ENCODE results near the gene TMEM151B. TPM values are rescaled to one million over a fixed set of nuclear protein-coding genes. Genes with fewer than 3 reads are reported as not detected.

Gene TMEM151B
- total RNA-seq, 4 donors from 2014 or later: 0.11 TPM; not detected in 3

DNA sequence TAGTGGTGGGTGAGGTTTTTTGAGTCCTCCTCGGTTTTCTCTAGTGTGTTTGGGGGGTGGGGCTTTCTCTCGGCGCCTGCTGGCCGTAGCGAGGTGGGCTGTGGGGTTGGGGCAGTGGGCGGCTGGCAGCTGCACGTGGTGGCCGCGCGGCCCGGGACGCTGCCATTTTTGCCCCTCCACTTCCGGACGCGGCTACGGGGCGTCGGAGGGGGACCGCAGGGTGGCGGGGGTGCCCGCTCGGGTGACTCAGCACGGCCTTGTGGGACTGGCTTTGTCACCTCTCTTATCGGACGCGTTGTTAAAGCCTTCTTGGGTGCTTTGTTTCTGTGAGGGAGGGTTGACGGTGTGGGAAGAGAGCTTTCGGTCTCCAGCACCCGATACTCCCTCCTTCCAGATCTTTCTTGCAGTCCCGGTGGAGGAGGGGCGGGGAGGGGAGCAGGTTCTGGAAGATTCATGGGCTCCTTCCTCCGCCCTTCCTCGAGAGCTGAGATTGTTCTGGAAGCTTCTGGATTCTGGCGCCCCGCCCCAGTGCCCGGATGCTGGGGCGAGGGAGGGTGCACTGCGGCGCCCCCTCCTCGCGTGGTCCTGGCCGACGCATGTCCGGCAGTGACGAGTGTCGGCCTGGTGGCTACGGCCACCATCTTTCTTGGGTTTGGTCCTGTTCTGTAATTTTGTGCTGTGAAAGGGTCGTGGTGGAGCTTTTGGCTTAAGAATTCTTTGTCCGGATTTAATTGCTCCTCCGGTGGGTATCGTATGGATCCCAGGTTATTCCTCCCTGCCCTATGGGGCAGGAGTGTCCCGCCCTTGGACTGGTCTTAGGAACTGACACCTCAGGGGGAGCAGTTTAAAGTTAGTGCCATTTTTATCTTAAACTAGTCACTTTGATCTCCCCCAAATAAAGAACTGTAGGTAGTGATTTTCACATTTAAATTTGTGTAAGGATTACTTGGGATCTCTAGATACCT lies 22.6 kb upstream of the TMEM151B start:
- intact Hi-C loops (cut with DNase I; ENCODE audit: low total_unique reads): loop anchor here (1.0 to 5.0 kb wide), 6 partner anchors 9 to 1075 kb away; partner anchors contain the start of genes GTPBP2, MRPL14, TMEM63B and VEGFA
- ATAC-seq (peak; percentile 45 to 48), DNase-seq (peak; percentile 59 to 77)
- peaks cover 0 to 41% of the 10 kb centered on the region in 2 donors for H3K36me3 ChIP-seq
- TF ChIP-seq POLR2A (IDR thresholded peaks at IDR 0.05): peak in 1 of 2 donors; percentile 16
- TF ChIP-seq, protein P1, sequence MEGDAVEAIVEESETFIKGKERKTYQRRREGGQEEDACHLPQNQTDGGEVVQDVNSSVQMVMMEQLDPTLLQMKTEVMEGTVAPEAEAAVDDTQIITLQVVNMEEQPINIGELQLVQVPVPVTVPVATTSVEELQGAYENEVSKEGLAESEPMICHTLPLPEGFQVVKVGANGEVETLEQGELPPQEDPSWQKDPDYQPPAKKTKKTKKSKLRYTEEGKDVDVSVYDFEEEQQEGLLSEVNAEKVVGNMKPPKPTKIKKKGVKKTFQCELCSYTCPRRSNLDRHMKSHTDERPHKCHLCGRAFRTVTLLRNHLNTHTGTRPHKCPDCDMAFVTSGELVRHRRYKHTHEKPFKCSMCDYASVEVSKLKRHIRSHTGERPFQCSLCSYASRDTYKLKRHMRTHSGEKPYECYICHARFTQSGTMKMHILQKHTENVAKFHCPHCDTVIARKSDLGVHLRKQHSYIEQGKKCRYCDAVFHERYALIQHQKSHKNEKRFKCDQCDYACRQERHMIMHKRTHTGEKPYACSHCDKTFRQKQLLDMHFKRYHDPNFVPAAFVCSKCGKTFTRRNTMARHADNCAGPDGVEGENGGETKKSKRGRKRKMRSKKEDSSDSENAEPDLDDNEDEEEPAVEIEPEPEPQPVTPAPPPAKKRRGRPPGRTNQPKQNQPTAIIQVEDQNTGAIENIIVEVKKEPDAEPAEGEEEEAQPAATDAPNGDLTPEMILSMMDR (IDR thresholded peaks at IDR 0.05 in 4 of 5, conservative IDR thresholded peaks at IDR 0.05 in 1 of 5): no peak
- peak overlapping the region; percentile 93 to 99 (median 98) for H3K27ac ChIP-seq
- peaks cover 25 to 27% of the 10 kb centered on the region in 2 donors for H3K4me1 ChIP-seq
- H3K9me3 ChIP-seq: no peaks in the 10 kb centered on the region
- H3K4me3 ChIP-seq: peak overlapping the region; percentile 78 to 98 (median 88)
- in situ Hi-C loops (cut with MboI; ENCODE audit: low sequenced_read_pairs in 4 of 4): loop anchor here in 1 of 4 donors (25.0 kb wide), 1 partner anchor 135 kb away; no protein-coding TSS in a partner anchor
- no peaks in the 10 kb centered on the region for H3K27me3 ChIP-seq

DNA sequence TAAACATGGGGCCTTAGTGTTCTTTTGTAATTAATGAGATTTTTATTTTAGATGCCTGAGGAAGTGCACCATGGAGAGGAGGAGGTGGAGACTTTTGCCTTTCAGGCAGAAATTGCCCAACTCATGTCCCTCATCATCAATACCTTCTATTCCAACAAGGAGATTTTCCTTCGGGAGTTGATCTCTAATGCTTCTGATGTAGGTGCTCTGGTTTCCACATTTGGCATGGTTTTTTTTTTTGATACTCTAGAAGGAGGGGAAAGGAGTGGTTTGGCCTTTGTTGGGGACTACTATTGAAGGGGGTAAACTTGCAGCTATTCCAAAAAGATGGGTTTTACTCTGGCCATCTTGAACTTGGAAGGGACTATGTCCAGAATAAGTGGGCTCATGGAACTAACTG lies 21.7 kb upstream of the TMEM151B start:
- intact Hi-C loops (cut with DNase I; ENCODE audit: low total_unique reads) (loop anchor here (1.0 to 5.0 kb wide), 4 partner anchors 8 to 621 kb away; partner anchors contain the start of genes GTPBP2, MRPL14, TMEM63B and VEGFA), in situ Hi-C loops (cut with MboI; ENCODE audit: low sequenced_read_pairs in 4 of 4) (loop anchor here in 1 of 4 donors (25.0 kb wide), 1 partner anchor 136 kb away; no protein-coding TSS in a partner anchor)
- ATAC-seq (no peak), DNase-seq (no peak)
- TF ChIP-seq POLR2A (IDR thresholded peaks at IDR 0.05): no peak
- TF ChIP-seq, protein P1 (IDR thresholded peaks at IDR 0.05 in 4 of 5, conservative IDR thresholded peaks at IDR 0.05 in 1 of 5): no peak
- Histone ChIP-seq H3K27me3 (no peaks in the 10 kb centered on the region), H3K4me3 (peak overlapping the region; percentile 78 to 98 (median 88)), H3K9me3 (no peaks in the 10 kb centered on the region), H3K36me3 (peaks cover 0 to 51% of the 10 kb centered on the region in 2 donors), H3K27ac (peak overlapping the region; percentile 93 to 99 (median 98)), H3K4me1 (peaks cover 25 to 27% of the 10 kb centered on the region in 2 donors)

DNA sequence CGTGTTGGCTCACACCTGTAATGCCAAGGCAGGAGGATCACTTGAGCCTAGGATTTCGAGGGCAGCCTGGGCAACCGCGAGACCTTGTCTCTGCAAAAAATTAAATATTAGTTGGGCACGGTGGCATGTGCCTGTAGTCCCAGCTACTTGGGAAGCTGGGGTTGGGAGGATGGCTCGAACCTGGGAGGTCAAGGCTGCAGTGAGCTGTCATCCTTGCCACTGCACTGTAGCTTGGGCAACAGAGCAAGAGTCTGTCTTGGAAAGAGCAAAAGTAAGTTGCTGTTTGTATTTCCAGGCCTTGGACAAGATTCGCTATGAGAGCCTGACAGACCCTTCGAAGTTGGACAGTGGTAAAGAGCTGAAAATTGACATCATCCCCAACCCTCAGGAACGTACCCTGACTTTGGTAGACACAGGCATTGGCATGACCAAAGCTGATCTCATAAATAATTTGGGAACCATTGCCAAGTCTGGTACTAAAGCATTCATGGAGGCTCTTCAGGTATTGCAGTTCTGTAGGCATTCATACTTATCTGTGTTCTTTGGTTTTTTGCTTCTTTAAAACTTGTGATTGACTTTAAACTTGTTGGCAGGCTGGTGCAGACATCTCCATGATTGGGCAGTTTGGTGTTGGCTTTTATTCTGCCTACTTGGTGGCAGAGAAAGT lies 21.0 kb upstream of the TMEM151B start:
- Histone ChIP-seq H3K27ac (peak overlapping the region; percentile 93 to 99 (median 98)), H3K36me3 (peaks cover 2 to 57% of the 10 kb centered on the region in 2 donors), H3K4me3 (peak overlapping the region in 3 of 4 donors; percentile 83 to 98 (median 94)), H3K4me1 (peaks cover 25 to 27% of the 10 kb centered on the region in 2 donors), H3K9me3 (no peaks in the 10 kb centered on the region), H3K27me3 (no peaks in the 10 kb centered on the region)
- DNase-seq (no peak), ATAC-seq (no peak)
- no peak for TF ChIP-seq POLR2A (IDR thresholded peaks at IDR 0.05)
- TF ChIP-seq, protein P1 (IDR thresholded peaks at IDR 0.05 in 4 of 5, conservative IDR thresholded peaks at IDR 0.05 in 1 of 5): no peak
- intact Hi-C loops (cut with DNase I; ENCODE audit: low total_unique reads): loop anchor here (5.0 kb wide), 3 partner anchors 122 to 622 kb away; partner anchors contain the start of genes GTPBP2, MRPL14, TMEM63B and VEGFA
- in situ Hi-C loops (cut with MboI; ENCODE audit: low sequenced_read_pairs in 4 of 4): loop anchor here in 1 of 4 donors (25.0 kb wide), 1 partner anchor 137 kb away; no protein-coding TSS in a partner anchor

DNA sequence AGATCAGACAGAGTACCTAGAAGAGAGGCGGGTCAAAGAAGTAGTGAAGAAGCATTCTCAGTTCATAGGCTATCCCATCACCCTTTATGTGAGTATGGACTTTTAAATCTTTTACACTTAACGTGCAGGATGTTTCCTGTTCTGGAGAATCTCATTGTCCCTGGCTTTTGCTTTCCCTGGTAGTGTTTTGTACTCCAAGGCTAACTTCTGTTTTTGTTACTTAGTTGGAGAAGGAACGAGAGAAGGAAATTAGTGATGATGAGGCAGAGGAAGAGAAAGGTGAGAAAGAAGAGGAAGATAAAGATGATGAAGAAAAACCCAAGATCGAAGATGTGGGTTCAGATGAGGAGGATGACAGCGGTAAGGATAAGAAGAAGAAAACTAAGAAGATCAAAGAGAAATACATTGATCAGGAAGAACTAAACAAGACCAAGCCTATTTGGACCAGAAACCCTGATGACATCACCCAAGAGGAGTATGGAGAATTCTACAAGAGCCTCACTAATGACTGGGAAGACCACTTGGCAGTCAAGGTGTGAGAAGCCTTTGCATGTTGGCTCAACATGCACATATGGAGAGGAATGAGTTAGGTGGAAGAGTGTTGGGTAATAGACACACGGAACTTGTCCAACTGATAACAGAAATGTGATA lies 20.1 kb upstream of the TMEM151B start:
- no peaks in the 10 kb centered on the region for H3K27me3 ChIP-seq
- in situ Hi-C loops (cut with MboI; ENCODE audit: low sequenced_read_pairs in 4 of 4): no loop called here
- no peaks in the 10 kb centered on the region for H3K9me3 ChIP-seq
- TF ChIP-seq, protein P1 (IDR thresholded peaks at IDR 0.05 in 4 of 5, conservative IDR thresholded peaks at IDR 0.05 in 1 of 5): no peak
- no peak for TF ChIP-seq POLR2A (IDR thresholded peaks at IDR 0.05)
- DNase-seq: no peak
- H3K36me3 ChIP-seq: peaks cover 2 to 67% of the 10 kb centered on the region in 2 donors
- H3K4me1 ChIP-seq: peaks cover 25 to 27% of the 10 kb centered on the region in 2 donors
- intact Hi-C loops (cut with DNase I; ENCODE audit: low total_unique reads): no loop called here
- H3K4me3 ChIP-seq: no peak overlapping the region
- ATAC-seq: no peak
- peak overlapping the region in 3 of 4 donors; percentile 1 to 99 (median 33) for H3K27ac ChIP-seq
